BLaER1 (cell line): Measurements from ENCODE around the gene USHBP1.

Experiments used
- H3K27ac ChIP-seq: shearing (Covaris generic); formaldehyde crosslinking; 2 replicates; pipeline ENCODE4 v1.8.1; 2022
- H3K27me3 ChIP-seq: shearing (Covaris generic); formaldehyde crosslinking; 2 replicates; pipeline ENCODE4 v1.8.1; 2022
- H3K36me3 ChIP-seq: shearing (Covaris generic); formaldehyde crosslinking; 2 replicates; pipeline ENCODE4 v1.8.1; 2022
- H3K4me1 ChIP-seq: shearing (Covaris generic); formaldehyde crosslinking; 2 replicates; pipeline ENCODE4 v1.8.1; 2022
- H3K4me2 ChIP-seq: shearing (Covaris generic); formaldehyde crosslinking; 2 replicates; pipeline ENCODE4 v1.8.1; 2022
- H3K4me3 ChIP-seq: shearing (Covaris generic); formaldehyde crosslinking; 2 replicates; pipeline ENCODE4 v1.8.1; 2022
- H3K9ac ChIP-seq: shearing (Covaris generic); formaldehyde crosslinking; 2 replicates; pipeline ENCODE4 v1.8.1; 2022
- H3K9me3 ChIP-seq: shearing (Covaris generic); formaldehyde crosslinking; 2 replicates; pipeline ENCODE4 v1.8.1; 2022
- H4K20me1 ChIP-seq: shearing (Covaris generic); formaldehyde crosslinking; 2 replicates; pipeline ENCODE4 v1.8.1; 2022
- Cebpa-rat ChIP-seq: shearing (Covaris generic); IDR thresholded peaks from 2 replicates; pipeline ENCODE4 v1.8.1; 2022

The USHBP1 gene

GRCh38 chr19:17232258-17232657, 32.3 kb downstream of the USHBP1 start:
- H3K9ac ChIP-seq: no peak overlapping the region
- H3K36me3 ChIP-seq: peaks cover 59% of the 10 kb centered on the region
- peaks cover 46% of the 10 kb centered on the region for H3K4me1 ChIP-seq
- no peak overlapping the region for H3K4me2 ChIP-seq
- no peaks in the 10 kb centered on the region for H3K27me3 ChIP-seq
- H3K9me3 ChIP-seq: no peaks in the 10 kb centered on the region
- H3K27ac ChIP-seq: no peak overlapping the region
- no peak overlapping the region for H3K4me3 ChIP-seq
- H4K20me1 ChIP-seq: peaks cover 29% of the 10 kb centered on the region
- no peak for TF ChIP-seq Cebpa-rat

GRCh38 chr19:17229890-17230289, 34.7 kb downstream of the USHBP1 start:
- Histone ChIP-seq H4K20me1 (peaks cover 17% of the 10 kb centered on the region), H3K9ac (no peak overlapping the region), H3K4me1 (peaks cover 42% of the 10 kb centered on the region), H3K27ac (no peak overlapping the region), H3K36me3 (peaks cover 59% of the 10 kb centered on the region), H3K27me3 (no peaks in the 10 kb centered on the region), H3K4me3 (no peak overlapping the region), H3K4me2 (0 out of 2 replicates have a peak overlapping the region, but pooled peaks have one; percentile 2), H3K9me3 (no peaks in the 10 kb centered on the region)
- TF ChIP-seq Cebpa-rat: no peak

- Histone ChIP-seq H3K4me1 (peaks cover 33% of the 10 kb centered on the region), H3K27me3 (no peaks in the 10 kb centered on the region), H3K4me2 (peak overlapping the region; percentile 100), H3K27ac (no peak overlapping the region), H3K4me3 (0 out of 2 replicates have a peak overlapping the region, but pooled peaks have one; percentile 87), H4K20me1 (peaks cover 11% of the 10 kb centered on the region; the same call in 1 of the 2 replicates), H3K9ac (no peak overlapping the region), H3K9me3 (no peaks in the 10 kb centered on the region), H3K36me3 (peaks cover 43% of the 10 kb centered on the region)
- TF ChIP-seq Cebpa-rat: no peak
Observed at GRCh38 chr19:17227798-17228367, 36.7 kb downstream of the USHBP1 start.

GRCh38 chr19:17226002-17226933, 38.3 kb downstream of the USHBP1 start, which contains the start of gene OCEL1:
OCEL1 (plus strand) TSS chr19:17226226; CDS start chr19:17226248, 22 bp downstream.
- peak within 1 kb of the TSS; percentile 87 for H3K4me3 ChIP-seq
- H3K9me3 ChIP-seq: no peaks in the 10 kb centered on the region
- peak within 1 kb of the TSS; percentile 89 for H3K9ac ChIP-seq
- peak; percentile 64; the same call in 1 of the 2 replicates for TF ChIP-seq Cebpa-rat
- no peaks in the 10 kb centered on the region; the same call in 1 of the 2 replicates for H4K20me1 ChIP-seq
- H3K36me3 ChIP-seq: peaks cover 27% of the 10 kb centered on the region
- H3K27ac ChIP-seq: peak within 1 kb of the TSS; percentile 91
- peaks cover 33% of the 10 kb centered on the region for H3K4me1 ChIP-seq
- peak within 1 kb of the TSS; percentile 100 for H3K4me2 ChIP-seq
- H3K27me3 ChIP-seq: no peaks in the 10 kb centered on the region

GRCh38 chr19:17225053-17225452, 39.5 kb downstream of the USHBP1 start:
- H3K27me3 ChIP-seq: no peaks in the 10 kb centered on the region
- no peak for TF ChIP-seq Cebpa-rat
- peaks cover 15% of the 10 kb centered on the region for H3K36me3 ChIP-seq
- H3K4me3 ChIP-seq: no peak overlapping the region
- no peak overlapping the region for H3K9ac ChIP-seq
- peak overlapping the region; percentile 100 for H3K4me2 ChIP-seq
- no peaks in the 10 kb centered on the region for H3K9me3 ChIP-seq
- H4K20me1 ChIP-seq: no peaks in the 10 kb centered on the region; the same call in 1 of the 2 replicates
- no peak overlapping the region for H3K27ac ChIP-seq
- H3K4me1 ChIP-seq: peaks cover 33% of the 10 kb centered on the region

- no peaks in the 10 kb centered on the region for H4K20me1 ChIP-seq
- H3K27me3 ChIP-seq: no peaks in the 10 kb centered on the region
- H3K9ac ChIP-seq: no peak overlapping the region
- no peaks in the 10 kb centered on the region for H3K9me3 ChIP-seq
- peaks cover 38% of the 10 kb centered on the region for H3K36me3 ChIP-seq
- H3K4me1 ChIP-seq: peaks cover 9% of the 10 kb centered on the region
- H3K4me3 ChIP-seq: no peak overlapping the region
- H3K27ac ChIP-seq: no peak overlapping the region
- TF ChIP-seq Cebpa-rat: no peak
- H3K4me2 ChIP-seq: no peak overlapping the region
Observed at GRCh38 chr19:17220207-17220758, 44.3 kb downstream of the USHBP1 start.

GRCh38 chr19:17219286-17219685, 45.3 kb downstream of the USHBP1 start:
- H3K27ac ChIP-seq: no peak overlapping the region
- H3K9me3 ChIP-seq: no peaks in the 10 kb centered on the region
- no peak overlapping the region for H3K4me3 ChIP-seq
- no peak overlapping the region for H3K9ac ChIP-seq
- no peaks in the 10 kb centered on the region for H4K20me1 ChIP-seq
- no peak overlapping the region for H3K4me2 ChIP-seq
- peaks cover 13% of the 10 kb centered on the region for H3K4me1 ChIP-seq
- peaks cover 38% of the 10 kb centered on the region for H3K36me3 ChIP-seq
- H3K27me3 ChIP-seq: no peaks in the 10 kb centered on the region
- TF ChIP-seq Cebpa-rat: no peak

- TF ChIP-seq Cebpa-rat: no peak
- Histone ChIP-seq H3K27me3 (no peaks in the 10 kb centered on the region), H3K27ac (0 out of 2 replicates have a peak overlapping the region, but pooled peaks have one; percentile 96), H3K4me3 (peak overlapping the region; percentile 76; the same call in 1 of the 2 replicates), H3K4me1 (peaks cover 38% of the 10 kb centered on the region), H3K4me2 (peak overlapping the region; percentile 93), H3K36me3 (peaks cover 58% of the 10 kb centered on the region), H3K9me3 (no peaks in the 10 kb centered on the region), H3K9ac (no peak overlapping the region), H4K20me1 (no peaks in the 10 kb centered on the region)
Observed at GRCh38 chr19:17216058-17216670, 48.4 kb downstream of the USHBP1 start.
